Endothelial cell of coronary artery (primary cell): ENCODE data around the gene PROKR1. TPM values are rescaled to one million over a fixed set of nuclear protein-coding genes. Genes with fewer than 3 reads are reported as not detected.

Experiments used
- total RNA-seq: library from RNA; depleted of rRNA; stranded (reverse); fragments of >200 nt; gene quantifications from 2 replicates; pipeline ENCODE4 v1.2.3, GENCODE V29; 2014

Gene PROKR1
- total RNA-seq, result not detected in 2 replicates

DNA sequence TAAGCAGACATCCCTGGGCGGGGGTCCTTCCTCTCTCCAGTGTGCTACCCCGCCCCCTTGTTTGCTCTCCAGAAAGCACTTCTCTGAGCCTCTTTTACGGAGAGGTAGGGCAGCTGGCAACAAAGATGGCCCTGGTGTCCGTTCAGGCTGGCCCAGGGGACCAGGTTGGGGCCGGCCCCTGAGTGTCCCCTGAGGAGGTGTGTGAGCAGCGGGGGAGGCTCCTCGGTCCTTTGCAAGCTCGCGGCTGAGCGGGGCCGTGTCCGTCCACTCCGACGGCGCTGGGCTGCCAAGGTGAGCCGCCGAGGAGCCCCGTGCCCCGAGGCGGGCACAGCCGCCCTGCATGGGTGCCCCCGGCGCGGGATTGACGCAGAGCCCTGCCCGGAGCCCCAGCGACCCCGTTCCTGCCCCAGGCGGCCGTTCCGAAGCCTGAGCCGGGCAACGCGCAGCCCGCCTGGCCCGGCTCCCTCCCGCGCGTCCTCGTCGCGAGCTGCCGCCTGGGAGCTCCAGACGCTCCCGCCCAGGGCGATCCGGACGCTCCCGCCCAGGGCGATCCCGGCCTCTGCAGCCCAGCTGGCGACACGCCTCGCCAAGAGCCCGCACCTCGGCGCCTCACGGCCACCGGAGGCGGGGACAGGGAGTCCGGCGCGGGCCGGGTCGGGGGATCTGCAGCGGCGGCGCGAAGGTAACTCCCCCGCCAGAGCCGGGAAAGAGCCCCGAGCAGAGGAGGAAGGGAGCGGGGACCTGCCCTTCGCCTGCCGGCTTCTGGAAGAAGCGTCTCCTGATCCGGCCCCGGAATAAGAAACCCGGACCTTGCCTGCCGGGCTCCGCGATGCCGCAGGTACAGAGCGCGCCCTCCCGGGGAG is at the start of gene PROKR1:
TSS of gene PROKR1 (plus strand) at position 569 of the 863 bp plus-strand sequence. CDS start 2,243 bp downstream, outside the sequence.

Other genes with a start within 250 kb of the PROKR1 start
- gene FBXO48, start 176.3 kb upstream of the PROKR1 start, total RNA-seq, result 0.18 and 0.28 TPM in 2 replicates
- gene APLF, start 176.0 kb upstream of the PROKR1 start, total RNA-seq, result 4.1 and 6.5 TPM in 2 replicates
- gene ARHGAP25, start 91.2 kb downstream of the PROKR1 start, total RNA-seq, result 3.1 and 12.1 TPM in 2 replicates
- not detected in 2 replicates for gene BMP10, start 227.8 kb downstream of the PROKR1 start, total RNA-seq